IMR-90 (cell line): ENCODE data around the gene MOB3A. TPM values are rescaled to one million over a fixed set of nuclear protein-coding genes. Genes with fewer than 3 reads are reported as not detected.

Source experiments
- ATAC-seq: fragments of 200-7000 bp; cut with Tn5 transposase; 2 replicates; pipeline ENCODE4 v1.9.1; 2020; ENCODE audit warnings: low read depth, mild to moderate bottlenecking, moderate library complexity
- BruUV-seq: library from RNA; stranded (reverse); fragments of 400-500 nt; replicated peaks from 2 replicates; lab custom pipeline; 2021; lab: Mats Ljungman, UMichigan
- CTCF ChIA-PET: fragments of 300-600 bp; formaldehyde crosslinking; extraction: SDS; loops from one replicate; lab custom pipeline; 2021; ENCODE audit warnings: antibody characterized with exemption; lab: Yijun Ruan, JAX
- POLR2A ChIA-PET: fragments of 300-600 bp; sonication (Branson Sonifier 250); formaldehyde crosslinking; loops from one replicate; lab custom pipeline; 2022; ENCODE audit warnings: antibody characterized with exemption; ENCODE audit not compliant: unreplicated experiment; lab: Charles Lee
- DNase-seq: peaks from one replicate; pipeline ENCODE4 v3.0.0; 2013
- H2AFZ ChIP-seq: replicated peaks from 2 replicates; pipeline ENCODE3; 2013; ENCODE audit warnings: low read length, mild to moderate bottlenecking; ENCODE audit not compliant: poor library complexity
- H2AK5ac ChIP-seq: 2 replicates; pipeline ENCODE4 v1.6.1; 2013; ENCODE audit warnings: low read depth, low read length, inconsistent platforms
- H2AK9ac ChIP-seq: replicated peaks from 2 replicates; pipeline ENCODE3; 2013; ENCODE audit warnings: mild to moderate bottlenecking, low read depth, low read length, moderate library complexity; ENCODE audit not compliant: poor library complexity
- H2BK120ac ChIP-seq: 2 replicates; pipeline ENCODE4 v1.6.1; 2013; ENCODE audit warnings: low read depth, low read length, inconsistent platforms
- H2BK15ac ChIP-seq: 3 replicates; pipeline ENCODE4 v1.6.1; 2013; ENCODE audit warnings: low read depth, low read length, inconsistent platforms
- H2BK20ac ChIP-seq: 2 replicates; pipeline ENCODE4 v1.6.1; 2013; ENCODE audit warnings: low read depth, mild to moderate bottlenecking, inconsistent platforms, low read length, moderate library complexity
- H2BK5ac ChIP-seq: 2 replicates; pipeline ENCODE4 v1.6.1; 2013; ENCODE audit warnings: mild to moderate bottlenecking, low read depth, low read length, inconsistent platforms; ENCODE audit not compliant: poor library complexity, severe bottlenecking
- H3K14ac ChIP-seq: replicated peaks from 2 replicates; pipeline ENCODE4 v1.6.1; 2013; ENCODE audit warnings: low read depth, low read length, inconsistent platforms
- H3K18ac ChIP-seq: 2 replicates; pipeline ENCODE4 v1.6.1; 2013; ENCODE audit warnings: low read depth, low read length, control low read depth
- H3K23ac ChIP-seq: 2 replicates; pipeline ENCODE4 v1.6.1; 2013; ENCODE audit warnings: low read depth, low read length, inconsistent platforms
- H3K27ac ChIP-seq: 2 replicates; pipeline ENCODE4 v1.5.1; 2013; ENCODE audit warnings: mild to moderate bottlenecking, control low read depth, low read length; ENCODE audit not compliant: insufficient read depth
- H3K27me3 ChIP-seq: 2 replicates; pipeline ENCODE4 v1.6.1; 2013; ENCODE audit warnings: low read length; ENCODE audit not compliant: control insufficient read depth, insufficient read depth
- H3K36me3 ChIP-seq: 2 replicates; pipeline ENCODE4 v1.6.1; 2013; ENCODE audit warnings: low read length, mixed read lengths; ENCODE audit not compliant: control insufficient read depth, insufficient read depth
- H3K4ac ChIP-seq: 2 replicates; pipeline ENCODE4 v1.6.1; 2013; ENCODE audit warnings: low read depth, low read length, inconsistent platforms
- H3K4me1 ChIP-seq: 2 replicates; pipeline ENCODE4 v1.6.1; 2013; ENCODE audit warnings: low read length, mixed read lengths; ENCODE audit not compliant: control insufficient read depth, insufficient read depth
- H3K4me2 ChIP-seq: 2 replicates; pipeline ENCODE4 v1.6.1; 2013; ENCODE audit warnings: low read depth, mild to moderate bottlenecking, control low read depth, low read length, moderate library complexity
- H3K4me3 ChIP-seq: 2 replicates; pipeline ENCODE4 v1.5.1; 2013; ENCODE audit warnings: low read depth, mild to moderate bottlenecking, control low read depth, low read length, moderate library complexity; ENCODE audit not compliant: insufficient read depth
- H3K56ac ChIP-seq: 2 replicates; pipeline ENCODE4 v1.6.1; 2013; ENCODE audit warnings: low read length, inconsistent platforms; ENCODE audit not compliant: insufficient read depth; ENCODE audit errors: extremely low read depth
- H3K79me1 ChIP-seq, 2 experiments: 2 replicates each; pipeline ENCODE4 v1.6.1; 2013; ENCODE audit warnings: low read length in 2 of 2, inconsistent platforms in 1 of 2, low read depth in 1 of 2
- H3K9ac ChIP-seq: 2 replicates; pipeline ENCODE4 v1.6.1; 2013; ENCODE audit warnings: low read depth, low read length, control low read depth
- H3K9me1 ChIP-seq: 2 replicates; pipeline ENCODE4 v1.6.1; 2013; ENCODE audit warnings: low read length, inconsistent platforms; ENCODE audit not compliant: insufficient read depth
- H3K9me3 ChIP-seq: 2 replicates; pipeline ENCODE4 v1.6.1; 2013; ENCODE audit warnings: low read length; ENCODE audit not compliant: control insufficient read depth, insufficient read depth
- H4K20me1 ChIP-seq: 2 replicates; pipeline ENCODE4 v1.6.1; 2013; ENCODE audit warnings: low read length, inconsistent platforms; ENCODE audit not compliant: insufficient read depth
- H4K5ac ChIP-seq: 2 replicates; pipeline ENCODE4 v1.6.1; 2013; ENCODE audit warnings: mild to moderate bottlenecking, low read depth, low read length, control low read depth
- H4K8ac ChIP-seq, 2 experiments: 2 replicates each; pipeline ENCODE4 v1.6.1; 2013; ENCODE audit warnings: low read depth in 2 of 2, low read length in 2 of 2, control low read depth in 1 of 2, inconsistent platforms in 1 of 2
- H4K91ac ChIP-seq: 2 replicates; pipeline ENCODE4 v1.6.1; 2013; ENCODE audit warnings: low read depth, low read length, inconsistent platforms; ENCODE audit not compliant: insufficient read depth
- CHD1 ChIP-seq: IDR thresholded peaks from 2 replicates; pipeline ENCODE4 v1.6.1; 2012; ENCODE audit warnings: low read depth, low read length, improper control_type of control experiment
- CTCF ChIP-seq: conservative IDR thresholded peaks from 2 replicates; pipeline ENCODE4 v1.5.1; 2012; ENCODE audit warnings: mild to moderate bottlenecking, low read depth, low read length, improper control_type of control experiment
- FOS ChIP-seq: fragments of 150-350 bp; IDR thresholded peaks from 2 replicates; pipeline ENCODE4 v1.6.1; 2016; ENCODE audit warnings: low read depth, low read length
- MAFK ChIP-seq: IDR thresholded peaks from 2 replicates; pipeline ENCODE4 v1.6.1; 2012; ENCODE audit warnings: low read depth, low read length, improper control_type of control experiment
- MAZ ChIP-seq: IDR thresholded peaks from 2 replicates; pipeline ENCODE4 v1.6.1; 2012; ENCODE audit warnings: low read depth, mild to moderate bottlenecking, low read length, improper control_type of control experiment, moderate library complexity, borderline replicate concordance
- MXI1 ChIP-seq: IDR thresholded peaks from 2 replicates; pipeline ENCODE4 v1.6.1; 2012; ENCODE audit warnings: low read depth, mild to moderate bottlenecking, low read length, moderate library complexity, borderline replicate concordance
- POLR2A ChIP-seq: IDR thresholded peaks from 2 replicates; pipeline ENCODE4 v1.6.1; 2012; ENCODE audit warnings: mild to moderate bottlenecking, low read depth, low read length
- RAD21 ChIP-seq: IDR thresholded peaks from 2 replicates; pipeline ENCODE4 v1.6.1; 2012; ENCODE audit warnings: low read length, improper control_type of control experiment
- RCOR1 ChIP-seq: IDR thresholded peaks from 2 replicates; pipeline ENCODE4 v1.6.1; 2012; ENCODE audit warnings: mild to moderate bottlenecking, low read length, improper control_type of control experiment; ENCODE audit not compliant: insufficient replicate concordance
- RFX5 ChIP-seq: IDR thresholded peaks from 2 replicates; pipeline ENCODE4 v1.8.0; 2012; ENCODE audit warnings: low read depth, mild to moderate bottlenecking, low read length, moderate library complexity
- SMC3 ChIP-seq: fragments of 150-350 bp; IDR thresholded peaks from 2 replicates; pipeline ENCODE4 v1.6.1; 2016; ENCODE audit warnings: low read depth, mild to moderate bottlenecking, antibody characterized with exemption, low read length, moderate library complexity
- USF2 ChIP-seq: fragments of 150-350 bp; IDR thresholded peaks from 2 replicates; pipeline ENCODE4 v1.6.1; 2017; ENCODE audit warnings: mild to moderate bottlenecking, antibody characterized with exemption, low read length, low read depth
- WGBS, 2 experiments: methylation state at CpG; one replicate each; pipeline versions ENCODE4 v1.1.5 to v1.1.7; 2013; ENCODE audit warnings: missing lambda C conversion rate in 2 of 2; ENCODE audit not compliant: insufficient read length in 1 of 2; ENCODE audit errors: extremely low coverage in 2 of 2; 5-methylcytosine and 5-hydroxymethylcytosine counted together
- dilution Hi-C: fragments of 300-500 bp; cut with HindIII; formaldehyde crosslinking; loops from one replicate; pipeline ENCODE4 v1.14.3; 2018; ENCODE audit warnings: low sequenced_read_pairs; ENCODE audit not compliant: unreplicated experiment
- in situ Hi-C: fragments of 300-500 bp; cut with MboI; formaldehyde crosslinking; loops from 3 replicates; pipeline ENCODE4 v1.14.3; 2019; ENCODE audit warnings: low sequenced_read_pairs, inconsistent platforms, mixed read lengths
- intact Hi-C: fragments of 100-400 bp; cut with micrococcal nuclease; formaldehyde crosslinking; loops from 2 replicates; pipeline ENCODE4 v1.10.0; 2022
- polyA plus RNA-seq, 3 experiments: library from polyadenylated mRNA; depleted of rRNA; stranded (reverse); fragments of >200 nt; gene quantifications; 2 replicates each; pipeline ENCODE4 v1.2.3, GENCODE V29; 2012; ENCODE audit warnings: low replicate concordance in 1 of 3
- total RNA-seq: library from RNA; depleted of rRNA; stranded (reverse); fragments of >200 nt; gene quantifications from 2 replicates; pipeline ENCODE4 v1.2.3, GENCODE V29; 2012
- TF ChIP-seq, protein P1 (sequence below): fragments of 150-350 bp; IDR thresholded peaks from 2 replicates; pipeline ENCODE4 v1.6.1; 2016; ENCODE audit warnings: low read depth, mild to moderate bottlenecking, low read length, moderate library complexity, borderline replicate concordance

MOB3A gene
- total and polyA plus RNA-seq, 2 of the 4 experiments (the other 2 are of a cell fraction): 9.3 to 26.5 TPM

DNA sequence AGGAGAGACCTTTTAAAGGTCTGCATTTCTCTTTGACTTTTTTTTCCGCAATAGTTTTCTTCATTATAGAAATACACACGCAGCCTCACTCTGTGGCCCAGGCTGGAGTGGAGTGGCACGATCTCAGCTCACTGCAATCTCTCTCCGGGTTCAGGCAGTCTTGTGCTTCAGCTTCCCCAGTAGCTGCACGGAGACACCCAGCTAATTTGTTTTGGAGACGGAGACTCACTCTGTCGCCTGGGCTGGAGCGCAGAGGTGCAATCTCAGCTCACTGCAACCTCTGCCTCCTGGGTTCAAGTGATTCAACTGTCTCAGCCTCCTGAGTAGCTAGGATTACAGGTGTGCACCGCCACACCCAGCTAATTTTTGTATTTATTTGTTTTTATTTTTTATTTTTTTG lies 33.4 kb downstream of the MOB3A start:
- in situ Hi-C loops (no loop called here), dilution Hi-C loops (no loop called here), intact Hi-C loops (no loop called here)
- H2AK9ac ChIP-seq: peak overlapping the region; percentile 97
- no peak overlapping the region for H4K5ac ChIP-seq
- no TSS peak for BruUV-seq
- no peak overlapping the region for H2BK5ac ChIP-seq
- no peak overlapping the region for H4K91ac ChIP-seq
- H3K36me3 ChIP-seq: no peaks in the 10 kb centered on the region
- no peak overlapping the region for H3K27ac ChIP-seq
- peaks cover 7% of the 10 kb centered on the region for H3K9me1 ChIP-seq
- peaks cover 22% of the 10 kb centered on the region for H3K4me1 ChIP-seq
- no peak overlapping the region for H2BK120ac ChIP-seq
- no peak overlapping the region for H3K56ac ChIP-seq
- no peaks in the 10 kb centered on the region for H4K20me1 ChIP-seq
- no peak overlapping the region; the same call in 1 of the 2 replicates for H3K4ac ChIP-seq
- no peak overlapping the region for H3K4me2 ChIP-seq
- DNase-seq (no peak), ATAC-seq (no peak)
- H3K79me1 ChIP-seq: peaks cover 5 to 30% of the 10 kb centered on the region in 2 experiments; a peak in 3 of 4 replicates
- no peak overlapping the region for H3K18ac ChIP-seq
- H3K27me3 ChIP-seq: no peaks in the 10 kb centered on the region
- no peak overlapping the region for H3K9ac ChIP-seq
- H4K8ac ChIP-seq: no peak overlapping the region
- no peak overlapping the region for H3K14ac ChIP-seq
- CTCF ChIA-PET: no interaction called here
- TF ChIP-seq RFX5 (no peak), RAD21 (no peak), USF2 (no peak), MXI1 (no peak), RCOR1 (no peak), MAFK (no peak), FOS (no peak), SMC3 (no peak), POLR2A (no peak), CHD1 (no peak), CTCF (no peak), MAZ (no peak)
- TF ChIP-seq, protein P1, sequence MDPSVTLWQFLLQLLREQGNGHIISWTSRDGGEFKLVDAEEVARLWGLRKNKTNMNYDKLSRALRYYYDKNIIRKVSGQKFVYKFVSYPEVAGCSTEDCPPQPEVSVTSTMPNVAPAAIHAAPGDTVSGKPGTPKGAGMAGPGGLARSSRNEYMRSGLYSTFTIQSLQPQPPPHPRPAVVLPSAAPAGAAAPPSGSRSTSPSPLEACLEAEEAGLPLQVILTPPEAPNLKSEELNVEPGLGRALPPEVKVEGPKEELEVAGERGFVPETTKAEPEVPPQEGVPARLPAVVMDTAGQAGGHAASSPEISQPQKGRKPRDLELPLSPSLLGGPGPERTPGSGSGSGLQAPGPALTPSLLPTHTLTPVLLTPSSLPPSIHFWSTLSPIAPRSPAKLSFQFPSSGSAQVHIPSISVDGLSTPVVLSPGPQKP: no peak
- H3K23ac ChIP-seq: no peak overlapping the region
- no peak overlapping the region for H3K4me3 ChIP-seq
- POLR2A ChIA-PET: no interaction called here
- H3K9me3 ChIP-seq: no peaks in the 10 kb centered on the region
- peak overlapping the region; percentile 99 for H2AFZ ChIP-seq
- peak overlapping the region; percentile 91; the same call in 1 of the 2 replicates for H2AK5ac ChIP-seq
- H2BK15ac ChIP-seq: no peak overlapping the region
- WGBS, 2 experiments: 81% methylated on average over 6 of the region's 9 CpGs; no CpG with 5 or more reads in 1 of the 2 experiments
- H2BK20ac ChIP-seq: no peak overlapping the region
